DOHH2 (cell line): Measurements from ENCODE around the gene CXCL12.

Experiments
- H3F3A ChIP-seq: fragments of 200-600 bp; sonication (generic), shearing (Covaris generic); 2 replicates; pipeline ENCODE4 v1.6.0; 2016; ENCODE audit warnings: antibody characterized with exemption, mild to moderate bottlenecking; ENCODE audit not compliant: control insufficient read depth, insufficient read depth
- H3K27ac ChIP-seq: fragments of 200-600 bp; sonication (generic); 2 replicates; pipeline ENCODE4 v1.5.1; 2014; ENCODE audit warnings: low read depth, mild to moderate bottlenecking, low read length, moderate library complexity
- H3K27me3 ChIP-seq: fragments of 200-600 bp; sonication (generic); 2 replicates; pipeline ENCODE4 v1.6.1; 2014; ENCODE audit warnings: mild to moderate bottlenecking, low read length, mixed read lengths; ENCODE audit not compliant: control insufficient read depth
- H3K36me3 ChIP-seq: fragments of 200-600 bp; sonication (generic); 2 replicates; pipeline ENCODE4 v1.6.1; 2014; ENCODE audit warnings: mild to moderate bottlenecking, low read length, moderate library complexity, mixed read lengths; ENCODE audit not compliant: control insufficient read depth
- H3K4me1 ChIP-seq: fragments of 200-600 bp; sonication (generic); 2 replicates; pipeline ENCODE4 v1.6.1; 2014; ENCODE audit warnings: mild to moderate bottlenecking, low read length, mixed read lengths; ENCODE audit not compliant: control insufficient read depth
- H3K4me2 ChIP-seq: fragments of 200-600 bp; sonication (generic); 2 replicates; pipeline ENCODE4 v1.6.0; 2014; ENCODE audit warnings: mild to moderate bottlenecking, low read length, moderate library complexity
- H3K4me3 ChIP-seq: fragments of 200-600 bp; sonication (generic); 2 replicates; pipeline ENCODE4 v1.5.1; 2014; ENCODE audit warnings: mild to moderate bottlenecking, low read length, mixed read lengths
- H3K79me2 ChIP-seq: fragments of 200-600 bp; sonication (generic); 2 replicates; pipeline ENCODE4 v1.6.1; 2014; ENCODE audit warnings: mild to moderate bottlenecking, low read length, mixed read lengths; ENCODE audit not compliant: control insufficient read depth
- H3K9me2 ChIP-seq: fragments of 200-600 bp; sonication (generic); replicated peaks from 2 replicates; pipeline ENCODE4 v1.6.1; 2014; ENCODE audit warnings: mild to moderate bottlenecking, low read length, mixed read lengths; ENCODE audit not compliant: control insufficient read depth
- H3K9me3 ChIP-seq: fragments of 200-600 bp; sonication (generic); 2 replicates; pipeline ENCODE4 v1.6.1; 2014; ENCODE audit warnings: antibody characterized with exemption, low read length, mixed read lengths; ENCODE audit not compliant: control insufficient read depth, insufficient read depth
- H4K20me1 ChIP-seq: fragments of 200-600 bp; sonication (generic); 2 replicates; pipeline ENCODE4 v1.6.0; 2014; ENCODE audit warnings: low read depth, mild to moderate bottlenecking, antibody characterized with exemption, low read length, moderate library complexity; ENCODE audit not compliant: control insufficient read depth, insufficient read depth
- CTCF ChIP-seq: fragments of 200-600 bp; sonication (generic); IDR thresholded peaks from one replicate; pipeline ENCODE4 v1.5.1; 2014; ENCODE audit warnings: antibody characterized with exemption, mild to moderate bottlenecking, low read depth, low read length; ENCODE audit not compliant: poor library complexity, severe bottlenecking
- EZH2phosphoT487 ChIP-seq: fragments of 200-600 bp; sonication (generic); IDR thresholded peaks from 2 replicates; pipeline ENCODE4 v1.6.1; 2017; ENCODE audit warnings: borderline replicate concordance, mild to moderate bottlenecking, antibody characterized with exemption, low read length, moderate library complexity, mixed read lengths

CXCL12 gene

DNA sequence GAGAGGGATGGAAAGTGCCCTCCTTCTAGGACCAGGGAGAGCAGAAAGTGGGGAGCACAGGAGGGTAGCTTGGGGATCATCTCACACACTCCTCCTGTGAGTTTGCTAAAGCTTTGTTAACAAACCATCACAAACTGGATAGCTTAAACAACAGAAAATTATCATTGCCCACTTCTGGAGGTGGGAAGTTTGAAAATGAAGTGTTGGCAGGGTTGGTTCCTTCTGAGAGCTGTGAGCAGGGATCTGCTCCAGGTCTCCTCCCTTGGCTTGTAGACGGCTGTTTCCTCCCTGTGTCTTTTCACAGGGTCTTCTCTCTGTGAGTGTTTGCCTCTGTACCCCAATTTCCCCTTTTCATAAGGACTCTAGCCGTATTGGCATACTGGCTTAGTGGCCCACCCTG, 32.0 kb upstream of the CXCL12 start:
- H3K27ac ChIP-seq = no peak overlapping the region
- no peaks in the 10 kb centered on the region for H3K4me1 ChIP-seq
- H3K36me3 ChIP-seq = no peaks in the 10 kb centered on the region
- TF ChIP-seq CTCF (no peak), EZH2phosphoT487 (no peak)
- H3F3A ChIP-seq = no peaks in the 10 kb centered on the region
- H3K79me2 ChIP-seq = no peaks in the 10 kb centered on the region
- H3K9me2 ChIP-seq = no peaks in the 10 kb centered on the region
- no peaks in the 10 kb centered on the region for H3K27me3 ChIP-seq
- no peak overlapping the region for H3K4me2 ChIP-seq
- no peak overlapping the region for H3K4me3 ChIP-seq
- no peaks in the 10 kb centered on the region for H4K20me1 ChIP-seq
- no peaks in the 10 kb centered on the region for H3K9me3 ChIP-seq

- Histone ChIP-seq H4K20me1 (no peaks in the 10 kb centered on the region), H3K9me2 (no peaks in the 10 kb centered on the region), H3K27ac (no peak overlapping the region), H3K4me2 (no peak overlapping the region), H3K79me2 (no peaks in the 10 kb centered on the region), H3K27me3 (no peaks in the 10 kb centered on the region), H3K36me3 (no peaks in the 10 kb centered on the region), H3K4me1 (no peaks in the 10 kb centered on the region), H3K4me3 (no peak overlapping the region), H3K9me3 (no peaks in the 10 kb centered on the region), H3F3A (no peaks in the 10 kb centered on the region)
- TF ChIP-seq CTCF (no peak), EZH2phosphoT487 (no peak)
Observed at GRCh38 chr10:44416021-44416771, 31.3 kb upstream of the CXCL12 start.

DNA sequence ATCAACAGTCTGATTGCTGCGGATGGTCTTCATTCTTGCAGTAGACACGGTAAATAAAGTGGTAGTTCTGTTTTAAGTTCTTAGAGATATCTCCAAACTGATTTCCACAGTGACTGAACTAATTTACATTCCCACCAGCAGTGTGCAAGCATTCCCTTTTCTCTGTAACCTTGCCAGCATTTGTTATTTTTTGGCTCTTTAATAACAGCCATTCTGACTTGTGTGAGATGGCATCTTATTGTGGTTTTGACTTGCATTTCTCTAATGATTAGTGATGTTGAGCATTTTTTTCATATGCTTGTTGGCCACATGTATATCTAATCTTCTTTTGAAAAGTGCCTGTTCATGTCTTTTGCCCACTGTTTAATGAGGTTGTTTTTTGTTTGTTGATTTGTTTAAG, 30.2 kb upstream of the CXCL12 start:
- Histone ChIP-seq H3K27me3 (no peaks in the 10 kb centered on the region), H4K20me1 (no peaks in the 10 kb centered on the region), H3K9me3 (no peaks in the 10 kb centered on the region), H3K4me2 (no peak overlapping the region), H3F3A (no peaks in the 10 kb centered on the region), H3K27ac (no peak overlapping the region), H3K36me3 (no peaks in the 10 kb centered on the region), H3K4me3 (no peak overlapping the region), H3K79me2 (no peaks in the 10 kb centered on the region), H3K4me1 (no peaks in the 10 kb centered on the region), H3K9me2 (no peaks in the 10 kb centered on the region)
- TF ChIP-seq CTCF = no peak
- TF ChIP-seq EZH2phosphoT487 = no peak
